Fibroblast of peridontal ligament (primary cell): ENCODE results near the gene SH3PXD2B.
A peak's percentile ranks its signal among the peaks of the same experiment; 100 is the strongest.

Experiments used
- DNase-seq: peaks from one replicate; pipeline ENCODE4 v3.0.0-alpha.2; 2010; ENCODE audit errors: extremely low read depth

SH3PXD2B gene

GRCh38 chr5:172453206-172453985, 929 bp downstream of the SH3PXD2B start:
- peak; percentile 72 for DNase-seq

- DNase-seq, result peak; percentile 77
Observed at GRCh38 chr5:172452398-172453205, 1.7 kb downstream of the SH3PXD2B start.

- DNase-seq, result peak; percentile 79
Observed at GRCh38 chr5:172451771-172452197, 2.5 kb downstream of the SH3PXD2B start.

- peak; percentile 57 for DNase-seq
Observed at GRCh38 chr5:172450861-172451695, 3.2 kb downstream of the SH3PXD2B start.

GRCh38 chr5:172450453-172450852, 3.9 kb downstream of the SH3PXD2B start:
- no peak for DNase-seq

- DNase-seq, result no peak
Observed at GRCh38 chr5:172448999-172449398, 5.3 kb downstream of the SH3PXD2B start.

- no peak for DNase-seq
Observed at GRCh38 chr5:172447646-172448365, 6.5 kb downstream of the SH3PXD2B start.

- DNase-seq, result peak; percentile 38
Observed at GRCh38 chr5:172446336-172447051, 7.8 kb downstream of the SH3PXD2B start.

GRCh38 chr5:172445866-172446265, 8.5 kb downstream of the SH3PXD2B start:
- no peak for DNase-seq

- no peak for DNase-seq
Observed at GRCh38 chr5:172444626-172445365, 9.5 kb downstream of the SH3PXD2B start.

- no peak for DNase-seq
Observed at GRCh38 chr5:172444110-172444510, 10.2 kb downstream of the SH3PXD2B start.

- peak; percentile 92 for DNase-seq
Observed at GRCh38 chr5:172443441-172444109, 10.8 kb downstream of the SH3PXD2B start.

GRCh38 chr5:172442592-172442991, 11.7 kb downstream of the SH3PXD2B start:
- no peak for DNase-seq

- no peak for DNase-seq
Observed at GRCh38 chr5:172441262-172441751, 13.0 kb downstream of the SH3PXD2B start.

- no peak for DNase-seq
Observed at GRCh38 chr5:172440486-172440885, 13.8 kb downstream of the SH3PXD2B start.

GRCh38 chr5:172439785-172440477, 14.4 kb downstream of the SH3PXD2B start:
- no peak for DNase-seq

- DNase-seq, result no peak
Observed at GRCh38 chr5:172438319-172438668, 16.0 kb downstream of the SH3PXD2B start.

GRCh38 chr5:172437445-172438318, 16.6 kb downstream of the SH3PXD2B start:
- DNase-seq, result peak; percentile 57
